H9 (cell line): ENCODE measurements around the gene HMGCS2. TPM values are rescaled to one million over a fixed set of nuclear protein-coding genes. Genes with fewer than 3 reads are reported as not detected.

Experiments
- DNase-seq: peaks from one replicate; pipeline ENCODE4 v3.0.0-alpha.2; 2017
- H2AFZ ChIP-seq: one replicate; pipeline ENCODE4 v1.6.1; 2013; ENCODE audit warnings: mild to moderate bottlenecking, low read length, control low read depth, moderate library complexity
- H2AK5ac ChIP-seq: 2 replicates; pipeline ENCODE4 v1.6.1; 2013; ENCODE audit warnings: low read length, control low read depth, mixed read lengths; ENCODE audit not compliant: insufficient read length
- H2BK120ac ChIP-seq: one replicate; pipeline ENCODE4 v1.6.1; 2013; ENCODE audit warnings: low read depth, mild to moderate bottlenecking, low read length, control low read depth, inconsistent platforms; ENCODE audit not compliant: poor library complexity, severe bottlenecking
- H2BK12ac ChIP-seq: 2 replicates; pipeline ENCODE4 v1.6.1; 2013; ENCODE audit warnings: low read length, control low read depth, mixed read lengths, low read depth; ENCODE audit not compliant: insufficient read length
- H2BK15ac ChIP-seq: 2 replicates; pipeline ENCODE4 v1.6.1; 2013; ENCODE audit warnings: low read depth, low read length, control low read depth
- H2BK20ac ChIP-seq: one replicate; pipeline ENCODE4 v1.6.1; 2013; ENCODE audit warnings: low read depth, mild to moderate bottlenecking, low read length, control low read depth, inconsistent platforms; ENCODE audit not compliant: poor library complexity, severe bottlenecking
- H2BK5ac ChIP-seq: 2 replicates; pipeline ENCODE4 v1.6.1; 2013; ENCODE audit warnings: low read length, control low read depth, mixed read lengths; ENCODE audit not compliant: insufficient read length
- H3K14ac ChIP-seq: 2 replicates; pipeline ENCODE4 v1.6.1; 2013; ENCODE audit warnings: low read length, control low read depth; ENCODE audit not compliant: insufficient read depth
- H3K18ac ChIP-seq: 2 replicates; pipeline ENCODE4 v1.6.1; 2013; ENCODE audit warnings: low read depth, mild to moderate bottlenecking, mixed read lengths, low read length, control low read depth; ENCODE audit not compliant: insufficient read length
- H3K23ac ChIP-seq: 2 replicates; pipeline ENCODE4 v1.6.1; 2013; ENCODE audit warnings: low read length, control low read depth, mixed read lengths, low read depth; ENCODE audit not compliant: insufficient read length
- H3K23me2 ChIP-seq: 2 replicates; pipeline ENCODE4 v1.6.1; 2013; ENCODE audit warnings: low read depth, mild to moderate bottlenecking, mixed read lengths, low read length, control low read depth; ENCODE audit not compliant: insufficient read length, poor library complexity, severe bottlenecking
- H3K27ac ChIP-seq: 2 replicates; pipeline ENCODE4 v1.5.1; 2013; ENCODE audit warnings: low read length, control low read depth, mixed read lengths, low read depth; ENCODE audit not compliant: insufficient read length
- H3K27me3 ChIP-seq: 2 replicates; pipeline ENCODE4 v1.6.1; 2013; ENCODE audit warnings: low read length, control low read depth, inconsistent platforms; ENCODE audit not compliant: insufficient read depth
- H3K4ac ChIP-seq: 2 replicates; pipeline ENCODE4 v1.6.1; 2013; ENCODE audit warnings: low read depth, mild to moderate bottlenecking, control low read depth, inconsistent platforms, low read length, moderate library complexity
- H3K4me1 ChIP-seq: 2 replicates; pipeline ENCODE4 v1.6.1; 2013; ENCODE audit warnings: low read length, control low read depth, inconsistent platforms; ENCODE audit not compliant: insufficient read depth
- H3K4me2 ChIP-seq: 2 replicates; pipeline ENCODE4 v1.6.1; 2013; ENCODE audit warnings: low read length, control low read depth, mixed read lengths; ENCODE audit not compliant: insufficient read length, insufficient read depth
- H3K56ac ChIP-seq: 2 replicates; pipeline ENCODE4 v1.6.1; 2013; ENCODE audit warnings: low read depth, mild to moderate bottlenecking, mixed read lengths, low read length, control low read depth; ENCODE audit not compliant: insufficient read length
- H3K79me1 ChIP-seq: 2 replicates; pipeline ENCODE4 v1.6.1; 2013; ENCODE audit warnings: low read depth, mild to moderate bottlenecking, moderate library complexity, low read length, control low read depth, inconsistent platforms; ENCODE audit not compliant: insufficient read depth, poor library complexity, severe bottlenecking
- H3K79me2 ChIP-seq: 2 replicates; pipeline ENCODE4 v1.6.1; 2013; ENCODE audit warnings: low read length, control low read depth, inconsistent platforms; ENCODE audit not compliant: insufficient read depth
- H3K9ac ChIP-seq: 2 replicates; pipeline ENCODE4 v1.6.1; 2013; ENCODE audit warnings: low read length, control low read depth, mixed read lengths; ENCODE audit not compliant: insufficient read length; ENCODE audit errors: extremely low read depth
- H3K9me3 ChIP-seq: one replicate; pipeline ENCODE4 v1.6.1; 2013; ENCODE audit warnings: low read depth, low read length, inconsistent platforms; ENCODE audit not compliant: control insufficient read depth
- H3T11ph ChIP-seq: one replicate; pipeline ENCODE4 v1.6.1; 2013; ENCODE audit warnings: mild to moderate bottlenecking, low read length, control low read depth, inconsistent platforms
- H4K20me1 ChIP-seq: one replicate; pipeline ENCODE4 v1.6.1; 2013; ENCODE audit not compliant: control insufficient read depth, insufficient read length, insufficient read depth
- H4K5ac ChIP-seq: 2 replicates; pipeline ENCODE4 v1.6.1; 2013; ENCODE audit warnings: low read depth, mild to moderate bottlenecking, mixed read lengths, low read length, control low read depth; ENCODE audit not compliant: insufficient read length
- H4K8ac ChIP-seq: replicated peaks from 2 replicates; pipeline ENCODE4 v1.6.1; 2013; ENCODE audit warnings: low read length, control low read depth, mixed read lengths, low read depth; ENCODE audit not compliant: insufficient read length
- H4K91ac ChIP-seq: 2 replicates; pipeline ENCODE4 v1.6.1; 2013; ENCODE audit warnings: low read depth, mild to moderate bottlenecking, moderate library complexity, mixed read lengths, low read length, control low read depth; ENCODE audit not compliant: insufficient read length
- H3K27ac Mint-ChIP-seq, 3 experiments: 2 replicates in 2 of 3; 3 replicates in 1 of 3; pipeline ENCODE4 v1.8.0; 2020 to 2021; ENCODE audit warnings: mixed read lengths in 3 of 3, mild to moderate bottlenecking in 1 of 3, moderate library complexity in 1 of 3
- H3K27me3 Mint-ChIP-seq: 2 replicates; pipeline ENCODE4 v1.8.0; 2021; ENCODE audit warnings: low read depth, mild to moderate bottlenecking, moderate library complexity, mixed read lengths
- H3K36me3 Mint-ChIP-seq, 3 experiments: 2 replicates in 2 of 3; 3 replicates in 1 of 3; pipeline ENCODE4 v1.8.0; 2020 to 2021; ENCODE audit warnings: low read depth in 3 of 3, mixed read lengths in 3 of 3; ENCODE audit not compliant: insufficient read depth in 1 of 3
- H3K4me1 Mint-ChIP-seq, 2 experiments: 2 replicates each; pipeline ENCODE4 v1.8.0; 2020; ENCODE audit warnings: mixed read lengths in 2 of 2
- H3K4me3 Mint-ChIP-seq, 2 experiments: 2 replicates in 1 of 2; 3 replicates in 1 of 2; pipeline ENCODE4 v1.8.0; 2020 to 2021; ENCODE audit warnings: mild to moderate bottlenecking in 2 of 2, mixed read lengths in 2 of 2, moderate library complexity in 1 of 2
- H3K9me3 Mint-ChIP-seq, 2 experiments: 2 replicates in 1 of 2; 3 replicates in 1 of 2; pipeline ENCODE4 v1.8.0; 2020; ENCODE audit warnings: mild to moderate bottlenecking in 2 of 2, mixed read lengths in 2 of 2, moderate library complexity in 1 of 2
- CTCF ChIP-seq: fragments of 200-600 bp; sonication (generic); conservative IDR thresholded peaks from 3 replicates; pipeline ENCODE4 v1.8.0; 2021; ENCODE audit warnings: antibody characterized with exemption, mild to moderate bottlenecking
- WGBS: extraction: QIAGEN DNeasy Blood & Tissue Kit; methylation state at CpG from one replicate; pipeline ENCODE4 v1.1.7; 2013; ENCODE audit warnings: missing lambda C conversion rate, low lambda C conversion rate, mixed read lengths; ENCODE audit not compliant: insufficient read length; ENCODE audit errors: extremely low coverage; 5-methylcytosine and 5-hydroxymethylcytosine counted together
- total RNA-seq: library from RNA; stranded (reverse); gene quantifications from 2 replicates; pipeline ENCODE4 v1.2.1, GENCODE V29; 2021

HMGCS2 gene
- total RNA-seq, 1 experiment from 2014 or later = not detected

DNA sequence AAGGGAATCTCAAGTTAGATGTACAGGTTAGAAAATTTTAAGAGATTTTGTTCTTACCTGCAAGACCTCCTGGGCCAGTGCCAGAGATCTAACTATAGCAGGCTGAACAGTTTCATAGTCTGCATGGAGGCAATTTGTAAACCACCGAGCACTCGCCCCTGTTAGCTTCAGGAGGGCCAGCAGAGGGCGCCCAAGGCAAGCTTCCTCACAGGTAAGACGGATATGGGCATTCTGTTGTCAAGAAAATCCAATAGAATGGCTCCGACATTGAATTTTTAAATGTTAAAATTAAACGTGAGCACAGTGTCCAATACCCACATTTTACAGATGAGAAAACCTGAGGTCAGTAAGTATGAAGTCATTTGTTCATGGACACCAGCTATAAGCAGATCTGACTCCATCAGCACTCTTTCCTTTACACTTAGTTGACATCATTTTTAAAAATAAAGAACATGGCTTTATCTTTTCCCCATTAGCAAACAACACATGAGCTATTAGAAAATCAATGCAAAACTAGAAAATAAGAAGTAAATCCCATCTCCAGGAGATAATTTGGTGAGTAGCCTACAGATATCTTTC lies 40.4 kb upstream of the HMGCS2 start:
- H3K18ac ChIP-seq = no peak overlapping the region
- no peak overlapping the region for H3K56ac ChIP-seq
- Mint-ChIP-seq H3K9me3 (no peaks in the 10 kb centered on the region), H3K27me3 (peaks cover 17% of the 10 kb centered on the region; the same call in 1 of the 2 replicates), H3K4me1 (peaks cover 3 to 4% of the 10 kb centered on the region in 2 experiments; a peak in 2 of 4 replicates), H3K36me3 (no peaks in the 10 kb centered on the region), H3K27ac (no peak overlapping the region), H3K4me3 (no peak overlapping the region)
- peaks cover 4% of the 10 kb centered on the region for H3K9me3 ChIP-seq
- no peaks in the 10 kb centered on the region for H3K79me1 ChIP-seq
- no peaks in the 10 kb centered on the region for H3K23me2 ChIP-seq
- no peak overlapping the region for H4K91ac ChIP-seq
- H3K14ac ChIP-seq = no peak overlapping the region
- WGBS = no CpG with 5 or more reads among the region's 6 CpGs
- no peak overlapping the region for H3K9ac ChIP-seq
- no peaks in the 10 kb centered on the region for H3K27me3 ChIP-seq
- DNase-seq = peak; percentile 75
- no peak overlapping the region for H3K23ac ChIP-seq
- peak; percentile 93 for TF ChIP-seq CTCF
- no peak overlapping the region for H3K4ac ChIP-seq
- peak overlapping the region; percentile 97 for H2AFZ ChIP-seq
- H2BK20ac ChIP-seq = no peak overlapping the region
- no peaks in the 10 kb centered on the region for H3K4me1 ChIP-seq
- no peak overlapping the region for H2BK120ac ChIP-seq
- H2AK5ac ChIP-seq = no peak overlapping the region
- H2BK5ac ChIP-seq = no peak overlapping the region
- H4K8ac ChIP-seq = no peak overlapping the region
- H4K20me1 ChIP-seq = no peaks in the 10 kb centered on the region
- H2BK12ac ChIP-seq = no peak overlapping the region
- no peaks in the 10 kb centered on the region for H3K79me2 ChIP-seq
- no peak overlapping the region for H3K27ac ChIP-seq
- no peak overlapping the region for H3T11ph ChIP-seq
- H2BK15ac ChIP-seq = no peak overlapping the region
- H3K4me2 ChIP-seq = no peak overlapping the region
- H4K5ac ChIP-seq = no peak overlapping the region
